GM18526 (cell line): ENCODE data around the gene HS3ST5.

Source experiments
- POLR2A ChIP-seq: IDR thresholded peaks from 3 replicates; pipeline ENCODE4 v1.6.1; 2011; ENCODE audit not compliant: insufficient read length; ENCODE audit errors: extremely low read depth

The HS3ST5 gene

GRCh38 chr6:114135363-114135971, 207.4 kb downstream of the HS3ST5 start:
- no peak for TF ChIP-seq POLR2A

- no peak for TF ChIP-seq POLR2A
Measured at GRCh38 chr6:114133816-114134215, 209.0 kb downstream of the HS3ST5 start.

- TF ChIP-seq POLR2A: no peak
Measured at GRCh38 chr6:114131945-114132344, 210.9 kb downstream of the HS3ST5 start.

- TF ChIP-seq POLR2A: no peak
Measured at GRCh38 chr6:114125576-114125975, 217.2 kb downstream of the HS3ST5 start.

GRCh38 chr6:114121913-114122662, 220.7 kb downstream of the HS3ST5 start:
- no peak for TF ChIP-seq POLR2A

- no peak for TF ChIP-seq POLR2A
Measured at GRCh38 chr6:114119056-114119455, 223.8 kb downstream of the HS3ST5 start.

- no peak for TF ChIP-seq POLR2A
Measured at GRCh38 chr6:114115652-114116051, 227.2 kb downstream of the HS3ST5 start.

GRCh38 chr6:114108119-114109002, 234.5 kb downstream of the HS3ST5 start:
- no peak for TF ChIP-seq POLR2A

GRCh38 chr6:114106020-114106419, 236.8 kb downstream of the HS3ST5 start:
- no peak for TF ChIP-seq POLR2A

- TF ChIP-seq POLR2A: no peak
Measured at GRCh38 chr6:114101255-114101654, 241.6 kb downstream of the HS3ST5 start.

GRCh38 chr6:114100215-114100994, 242.4 kb downstream of the HS3ST5 start:
- TF ChIP-seq POLR2A: no peak

GRCh38 chr6:114096561-114097172, 246.2 kb downstream of the HS3ST5 start:
- no peak for TF ChIP-seq POLR2A

- TF ChIP-seq POLR2A: no peak
Measured at GRCh38 chr6:114092943-114093342, 249.9 kb downstream of the HS3ST5 start.

- TF ChIP-seq POLR2A: no peak
Measured at GRCh38 chr6:114090626-114091025, 252.2 kb downstream of the HS3ST5 start.

- no peak for TF ChIP-seq POLR2A
Measured at GRCh38 chr6:114087496-114087895, 255.3 kb downstream of the HS3ST5 start.
